Neural crest cell (in vitro differentiated cells): ENCODE data around the gene PGM1. TPM values are rescaled to one million over a fixed set of nuclear protein-coding genes. Genes with fewer than 3 reads are reported as not detected.

Experiments used
- DNase-seq: peaks from one replicate; pipeline ENCODE4 v3.0.0; 2021; ENCODE audit warnings: low read depth, mixed read lengths, low spot score
- H3K27ac Mint-ChIP-seq: one replicate; pipeline ENCODE4 v1.8.0; 2021; ENCODE audit warnings: mild to moderate bottlenecking, mixed read lengths; ENCODE audit not compliant: unreplicated experiment
- H3K27me3 Mint-ChIP-seq: 2 replicates; pipeline ENCODE4 v1.8.0; 2021; ENCODE audit warnings: low read depth, mild to moderate bottlenecking, mixed read lengths
- H3K36me3 Mint-ChIP-seq: 2 replicates; pipeline ENCODE4 v1.8.0; 2021; ENCODE audit warnings: low read depth, mild to moderate bottlenecking, mixed read lengths
- H3K4me1 Mint-ChIP-seq: 2 replicates; pipeline ENCODE4 v1.8.0; 2021; ENCODE audit warnings: mixed read lengths
- H3K4me3 Mint-ChIP-seq: one replicate; pipeline ENCODE4 v1.8.0; 2021; ENCODE audit warnings: mild to moderate bottlenecking, mixed read lengths
- H3K9me3 Mint-ChIP-seq: 2 replicates; pipeline ENCODE4 v1.8.0; 2021; ENCODE audit warnings: mixed read lengths
- CTCF ChIP-seq: fragments of 200-600 bp; sonication (generic); conservative IDR thresholded peaks from 2 replicates; pipeline ENCODE4 v1.5.0; 2021; ENCODE audit warnings: antibody characterized with exemption, mild to moderate bottlenecking
- total RNA-seq: library from RNA; stranded (reverse); gene quantifications from 2 replicates; pipeline ENCODE4 v1.2.1, GENCODE V29; 2021

The PGM1 gene
- total RNA-seq, 1 donor from 2014 or later, result 35.3 TPM

DNA sequence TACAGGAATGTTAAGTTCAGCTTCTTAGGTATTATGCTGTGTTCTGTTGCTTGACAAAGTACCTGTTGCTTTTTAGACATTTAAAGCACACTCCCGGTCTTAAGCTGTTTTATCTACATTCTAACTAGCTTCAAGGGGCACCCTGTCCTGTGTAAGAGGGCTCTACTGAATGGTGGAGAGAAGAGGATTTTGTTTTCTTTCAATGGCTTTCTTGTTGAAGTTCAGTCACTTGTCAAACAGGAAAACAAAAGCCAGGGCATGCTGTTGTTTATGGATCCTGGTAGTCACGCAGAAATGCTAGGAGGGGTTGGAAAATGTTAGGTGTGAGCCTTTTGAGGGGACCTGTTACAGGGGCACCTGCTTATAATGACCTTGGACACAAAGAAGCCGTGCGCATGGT lies 30.7 kb downstream of the PGM1 start:
- Mint-ChIP-seq H3K4me1 (peaks cover 15% of the 10 kb centered on the region), H3K27me3 (peaks cover 5% of the 10 kb centered on the region), H3K27ac (no peak overlapping the region), H3K4me3 (peak overlapping the region; percentile 0), H3K36me3 (peaks cover 7% of the 10 kb centered on the region), H3K9me3 (no peaks in the 10 kb centered on the region)
- no peak for TF ChIP-seq CTCF
- no peak for DNase-seq

DNA sequence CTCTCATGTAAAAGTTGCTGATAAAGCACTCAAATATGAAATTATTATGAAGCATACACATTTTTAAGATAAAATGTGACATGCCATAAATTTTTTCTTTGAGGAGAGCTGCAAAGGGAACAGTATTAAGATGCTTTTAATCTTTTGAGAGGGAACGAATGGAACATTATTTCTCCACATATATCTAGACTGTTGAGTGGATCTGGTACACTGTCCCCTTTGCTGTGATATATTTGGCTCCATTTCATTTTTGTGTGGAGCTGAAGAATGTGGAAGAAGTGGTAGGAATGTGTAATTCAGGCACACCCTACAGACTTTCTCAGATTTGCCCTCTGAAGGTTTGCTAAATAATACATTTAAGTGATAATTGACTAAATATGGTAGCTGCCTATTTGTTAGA lies 31.7 kb downstream of the PGM1 start:
- Mint-ChIP-seq H3K27ac (no peak overlapping the region), H3K4me1 (peaks cover 15% of the 10 kb centered on the region)

GRCh38 chr1:63626222-63626621 lies 33.0 kb downstream of the PGM1 start:
- Mint-ChIP-seq H3K9me3 (no peaks in the 10 kb centered on the region), H3K36me3 (peaks cover 7% of the 10 kb centered on the region), H3K4me1 (peaks cover 15% of the 10 kb centered on the region), H3K4me3 (no peak overlapping the region), H3K27me3 (peaks cover 5% of the 10 kb centered on the region), H3K27ac (no peak overlapping the region)
- no peak for TF ChIP-seq CTCF
- DNase-seq, result no peak

More for the DNA sequence above, 31.7 kb downstream of the PGM1 start:
- TF ChIP-seq CTCF, result peak; percentile 53
- Mint-ChIP-seq H3K27me3 (peaks cover 5% of the 10 kb centered on the region), H3K4me3 (no peak overlapping the region), H3K9me3 (no peaks in the 10 kb centered on the region), H3K36me3 (peaks cover 7% of the 10 kb centered on the region)
- no peak for DNase-seq

DNA sequence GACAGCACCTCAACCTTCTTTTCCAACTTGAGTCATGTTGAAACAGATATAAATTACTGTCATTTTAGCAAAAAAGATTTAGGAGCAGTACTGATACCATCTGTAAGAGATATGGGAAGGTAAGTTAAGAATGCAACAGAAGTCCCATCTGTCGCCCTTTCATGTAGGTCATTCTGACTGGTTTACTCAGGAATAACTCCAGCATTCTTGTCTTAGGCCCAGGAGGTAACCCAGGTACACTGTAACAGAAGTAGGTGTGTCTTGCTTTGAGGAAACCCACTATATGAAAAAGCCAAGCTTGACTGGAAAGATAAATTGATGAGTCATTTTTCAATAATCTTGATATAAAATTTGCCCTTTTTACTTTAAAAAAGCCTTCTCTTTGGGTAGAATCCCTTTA lies 35.4 kb downstream of the PGM1 start:
- Mint-ChIP-seq H3K4me1 (peaks cover 9% of the 10 kb centered on the region), H3K36me3 (peaks cover 15% of the 10 kb centered on the region), H3K9me3 (no peaks in the 10 kb centered on the region), H3K27ac (no peak overlapping the region), H3K27me3 (peaks cover 5% of the 10 kb centered on the region), H3K4me3 (no peak overlapping the region)
- no peak for TF ChIP-seq CTCF
- no peak for DNase-seq

GRCh38 chr1:63630238-63630637 lies 37.0 kb downstream of the PGM1 start:
- Mint-ChIP-seq H3K9me3 (no peaks in the 10 kb centered on the region), H3K4me3 (no peak overlapping the region), H3K4me1 (peaks cover 4% of the 10 kb centered on the region), H3K27ac (no peak overlapping the region), H3K36me3 (peaks cover 15% of the 10 kb centered on the region), H3K27me3 (no peaks in the 10 kb centered on the region)
- no peak for TF ChIP-seq CTCF
- no peak for DNase-seq

DNA sequence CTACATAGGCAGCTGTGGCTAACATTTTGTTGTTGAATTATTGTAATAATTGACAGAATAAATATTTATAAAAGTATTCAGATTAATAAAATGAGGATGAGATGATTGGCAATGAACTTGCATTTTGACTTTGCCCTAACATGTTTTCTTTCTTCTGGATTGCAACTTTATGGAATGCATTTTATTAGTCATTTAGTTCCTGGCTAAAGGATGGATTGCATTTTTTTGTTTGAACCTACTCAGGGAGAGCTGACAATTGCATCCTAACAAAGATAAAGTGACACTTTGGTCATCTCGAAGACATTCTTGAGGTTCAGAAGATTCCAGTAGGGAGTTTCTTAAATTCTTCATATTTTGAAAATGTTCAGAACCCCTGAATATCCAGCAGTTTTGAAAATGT lies 37.5 kb downstream of the PGM1 start:
- Mint-ChIP-seq H3K27me3 (no peaks in the 10 kb centered on the region), H3K4me3 (no peak overlapping the region), H3K27ac (no peak overlapping the region), H3K4me1 (peaks cover 4% of the 10 kb centered on the region), H3K36me3 (peaks cover 15% of the 10 kb centered on the region), H3K9me3 (no peaks in the 10 kb centered on the region)
- no peak for DNase-seq
- no peak for TF ChIP-seq CTCF
